GM23248 (cell line): ENCODE measurements around the gene MAVS. TPM values are rescaled to one million over a fixed set of nuclear protein-coding genes. Genes with fewer than 3 reads are reported as not detected.
"Not testable (repeated sequence)": the region's sequence is repeated elsewhere in the genome, so short reads cannot be mapped to it uniquely, and the experiment has no call there.

Experiments
- DNase-seq: peaks from one replicate; pipeline ENCODE4 v3.0.0-alpha.2; 2015
- H2AFZ ChIP-seq: fragments of 200-600 bp; sonication (generic); 2 replicates; pipeline ENCODE4 v1.6.1; 2016; ENCODE audit warnings: antibody characterized with exemption
- H3F3A ChIP-seq: fragments of 200-600 bp; sonication (generic); 2 replicates; pipeline ENCODE4 v1.6.1; 2016; ENCODE audit warnings: mild to moderate bottlenecking, antibody characterized with exemption, mixed run types; ENCODE audit not compliant: insufficient read depth
- H3K27ac ChIP-seq: fragments of 200-600 bp; sonication (generic); 2 replicates; pipeline ENCODE4 v1.5.1; 2016; ENCODE audit warnings: mild to moderate bottlenecking
- H3K27me3 ChIP-seq: fragments of 200-600 bp; sonication (generic); replicated peaks from 2 replicates; pipeline ENCODE4 v1.6.1; 2016; ENCODE audit warnings: mild to moderate bottlenecking; ENCODE audit not compliant: insufficient read depth
- H3K36me3 ChIP-seq: fragments of 200-600 bp; sonication (generic); 2 replicates; pipeline ENCODE4 v1.6.1; 2016; ENCODE audit warnings: low read depth, mild to moderate bottlenecking
- H3K4me1 ChIP-seq: fragments of 200-600 bp; sonication (generic); 2 replicates; pipeline ENCODE4 v1.6.1; 2016; ENCODE audit warnings: mild to moderate bottlenecking; ENCODE audit not compliant: insufficient read depth
- H3K4me2 ChIP-seq: fragments of 200-600 bp; sonication (generic); one replicate; pipeline ENCODE4 v1.6.1; 2016; ENCODE audit warnings: mild to moderate bottlenecking; ENCODE audit not compliant: unreplicated experiment
- H3K4me3 ChIP-seq: fragments of 200-600 bp; sonication (generic); 2 replicates; pipeline ENCODE4 v1.5.1; 2016; ENCODE audit warnings: mild to moderate bottlenecking
- H3K79me2 ChIP-seq: fragments of 200-600 bp; sonication (generic); 2 replicates; pipeline ENCODE4 v1.6.1; 2016; ENCODE audit warnings: mild to moderate bottlenecking; ENCODE audit not compliant: insufficient read depth
- H3K9ac ChIP-seq: fragments of 200-600 bp; sonication (generic); 2 replicates; pipeline ENCODE4 v1.6.1; 2016; ENCODE audit warnings: mild to moderate bottlenecking
- H3K9me2 ChIP-seq: fragments of 200-600 bp; sonication (generic); 2 replicates; pipeline ENCODE4 v1.6.1; 2016; ENCODE audit warnings: mixed run types, mild to moderate bottlenecking, moderate library complexity; ENCODE audit not compliant: insufficient read depth
- H3K9me3 ChIP-seq: fragments of 200-600 bp; sonication (generic); one replicate; pipeline ENCODE4 v1.6.1; 2017; ENCODE audit warnings: low read depth
- H4K20me1 ChIP-seq: fragments of 200-600 bp; sonication (generic); 2 replicates; pipeline ENCODE4 v1.6.0; 2016; ENCODE audit not compliant: insufficient read depth
- EZH2 ChIP-seq: fragments of 200-600 bp; sonication (generic); IDR thresholded peaks from 2 replicates; pipeline ENCODE4 v1.6.1; 2018; ENCODE audit warnings: antibody characterized with exemption, mild to moderate bottlenecking; ENCODE audit not compliant: insufficient read depth, poor library complexity, severe bottlenecking
- EZH2phosphoT487 ChIP-seq: fragments of 200-600 bp; sonication (generic); IDR thresholded peaks from 2 replicates; pipeline ENCODE4 v1.6.1; 2018; ENCODE audit warnings: antibody characterized with exemption, moderate library complexity, mild to moderate bottlenecking, low read depth; ENCODE audit not compliant: insufficient read depth
- WGBS, 2 experiments: methylation state at CpG; one replicate each; pipeline ENCODE4 v1.1.6; 2015 to 2017; ENCODE audit warnings: low lambda C conversion rate in 2 of 2, low coverage in 1 of 2; ENCODE audit errors: missing lambda C conversion rate in 2 of 2; 5-methylcytosine and 5-hydroxymethylcytosine counted together
- in situ Hi-C: fragments of 300-500 bp; cut with MboI; formaldehyde crosslinking; loops from 2 replicates; pipeline ENCODE4 v1.15.0; 2020
- polyA plus RNA-seq: library from polyadenylated mRNA; unstranded; fragments of >200 nt; fragmentation: Nextera tagmentation; extraction: Ambion mirVana; gene quantifications from 2 replicates; pipeline ENCODE4 v1.2.1, GENCODE V29; 2016
- total RNA-seq: library from RNA; depleted of rRNA; stranded (reverse); fragments of >200 nt; shearing (Covaris generic); gene quantifications from 2 replicates; pipeline ENCODE4 v1.2.3, GENCODE V29; 2014

The MAVS gene
- total and polyA plus RNA-seq, 2 experiments from 2014 or later = 12.0 to 22.0 TPM

DNA sequence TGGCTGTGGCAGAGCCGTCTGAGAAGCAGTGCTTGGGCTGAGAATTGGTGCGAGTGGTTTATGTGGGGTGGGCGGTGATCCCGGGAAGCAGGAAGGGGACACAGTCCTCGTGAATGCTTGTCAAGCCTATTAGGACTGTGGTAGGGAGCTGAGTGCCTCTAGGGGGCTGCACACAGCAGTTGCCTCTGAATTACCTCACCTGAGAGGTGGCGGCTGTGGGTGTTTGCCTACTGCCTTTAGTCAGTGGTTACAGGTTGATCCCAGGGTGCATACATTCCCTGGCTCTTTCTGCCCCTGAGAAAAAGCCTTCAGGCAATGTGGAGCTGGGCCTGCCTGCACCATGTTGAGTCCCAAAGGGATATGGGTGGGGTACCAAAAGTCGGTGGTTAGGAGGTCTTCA is 21.1 kb upstream of the MAVS start:
- WGBS, 2 experiments = 94% methylated on average over 7 of the region's 7 CpGs
- TF ChIP-seq EZH2 (no peak), EZH2phosphoT487 (no peak)
- Histone ChIP-seq H3K9me3 (no peaks in the 10 kb centered on the region), H3K4me1 (peaks cover 6% of the 10 kb centered on the region), H3F3A (peaks cover 4% of the 10 kb centered on the region; the same call in 1 of the 2 replicates), H3K36me3 (peaks cover 9% of the 10 kb centered on the region), H3K27ac (no peak overlapping the region), H3K9me2 (no peaks in the 10 kb centered on the region), H3K79me2 (peaks cover 24% of the 10 kb centered on the region), H2AFZ (no peak overlapping the region), H3K4me2 (no peak overlapping the region), H3K9ac (no peak overlapping the region), H4K20me1 (no peaks in the 10 kb centered on the region), H3K27me3 (no peaks in the 10 kb centered on the region), H3K4me3 (no peak overlapping the region)
- in situ Hi-C loops = no loop called here
- DNase-seq = no peak

DNA sequence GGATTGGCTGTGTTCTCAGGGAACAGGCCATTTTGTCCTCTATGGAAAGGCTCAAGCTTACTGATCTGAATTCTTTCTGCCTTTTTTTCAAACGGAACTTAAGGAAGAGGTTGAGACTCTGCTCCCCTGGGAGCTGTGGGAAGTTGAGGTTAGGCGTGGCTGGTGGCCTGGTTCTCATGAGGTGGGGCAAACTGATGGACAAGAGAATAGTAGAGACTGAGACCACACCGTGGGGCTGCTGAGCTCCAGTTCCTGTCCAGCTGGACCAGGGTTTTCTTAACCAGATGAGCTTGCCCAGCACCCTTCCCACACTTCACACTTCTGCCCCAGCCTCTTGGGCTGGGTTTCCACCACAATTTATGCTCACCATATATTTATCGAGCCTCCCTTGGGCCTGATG is 20.2 kb upstream of the MAVS start:
- in situ Hi-C loops = no loop called here
- Histone ChIP-seq H3K27ac (no peak overlapping the region), H3K4me3 (no peak overlapping the region), H3F3A (peaks cover 4% of the 10 kb centered on the region; the same call in 1 of the 2 replicates), H2AFZ (no peak overlapping the region), H3K36me3 (peaks cover 9% of the 10 kb centered on the region), H4K20me1 (no peaks in the 10 kb centered on the region), H3K9me2 (no peaks in the 10 kb centered on the region), H3K79me2 (peaks cover 17% of the 10 kb centered on the region), H3K4me1 (peaks cover 2% of the 10 kb centered on the region), H3K4me2 (no peak overlapping the region), H3K27me3 (no peaks in the 10 kb centered on the region), H3K9me3 (no peaks in the 10 kb centered on the region), H3K9ac (no peak overlapping the region)
- no peak for DNase-seq
- 60 to 63% methylated on average over 4 of the region's 4 CpGs for WGBS, 2 experiments
- TF ChIP-seq EZH2 (no peak), EZH2phosphoT487 (no peak)

DNA sequence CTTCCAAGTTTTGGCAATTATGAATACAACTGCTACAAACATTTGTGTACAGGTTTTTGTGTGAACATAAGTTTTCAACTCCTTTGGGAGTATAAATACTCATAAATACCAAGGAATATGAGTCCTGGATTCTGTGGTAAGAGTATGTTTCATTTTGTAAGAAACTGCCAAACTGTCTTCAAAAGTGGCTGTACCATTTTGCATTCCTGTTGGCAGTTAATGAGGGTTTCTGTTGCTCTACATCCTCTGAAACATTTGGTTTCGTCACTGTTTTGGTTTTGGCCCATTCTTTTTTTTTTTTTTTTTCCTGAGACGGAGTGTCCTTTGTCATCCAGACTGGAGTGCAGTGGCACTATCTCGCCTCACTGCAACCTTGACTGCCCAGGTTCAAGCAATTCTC is 17.8 kb upstream of the MAVS start:
- H3K4me1 ChIP-seq = no peaks in the 10 kb centered on the region
- no peaks in the 10 kb centered on the region for H3K9me3 ChIP-seq
- H3K9ac ChIP-seq = no peak overlapping the region
- H3K4me3 ChIP-seq = no peak overlapping the region
- H3K27me3 ChIP-seq = no peaks in the 10 kb centered on the region
- H3K27ac ChIP-seq = no peak overlapping the region
- no peaks in the 10 kb centered on the region for H4K20me1 ChIP-seq
- DNase-seq = no peak
- H3K79me2 ChIP-seq = no peaks in the 10 kb centered on the region
- peaks cover 4% of the 10 kb centered on the region; the same call in 1 of the 2 replicates for H3F3A ChIP-seq
- no peak overlapping the region for H3K4me2 ChIP-seq
- TF ChIP-seq EZH2 (no peak), EZH2phosphoT487 (no peak)
- no peaks in the 10 kb centered on the region for H3K9me2 ChIP-seq
- no peak overlapping the region for H2AFZ ChIP-seq
- 95 to 96% methylated on average over 3 of the region's 3 CpGs for WGBS, 2 experiments
- in situ Hi-C loops = no loop called here
- no peaks in the 10 kb centered on the region for H3K36me3 ChIP-seq

DNA sequence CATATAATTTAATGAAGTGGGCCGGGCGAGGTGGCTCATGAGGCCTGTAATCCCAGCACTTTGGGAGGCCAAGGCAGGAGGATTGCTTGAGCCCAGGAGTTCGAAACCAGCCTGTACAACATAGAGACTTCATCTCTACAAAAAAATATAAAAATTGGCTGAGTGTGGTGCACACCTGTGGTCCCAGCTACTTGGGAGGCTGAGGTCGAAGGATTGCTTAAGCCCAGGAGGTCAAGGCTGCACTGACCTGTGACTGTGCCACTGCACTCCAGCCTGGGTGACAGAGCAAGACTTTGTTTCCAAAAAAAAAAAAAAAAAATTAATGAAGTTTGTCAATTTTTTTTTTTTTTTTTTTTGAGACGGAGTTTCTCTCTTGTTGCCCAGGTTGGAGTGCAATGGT is 16.7 kb upstream of the MAVS start:
- H3K9me3 ChIP-seq, H3F3A ChIP-seq, H3K4me1 ChIP-seq, H3K27ac ChIP-seq, in situ Hi-C loops, H3K9ac ChIP-seq, H3K36me3 ChIP-seq, H3K27me3 ChIP-seq, H2AFZ ChIP-seq, H3K4me3 ChIP-seq, H3K79me2 ChIP-seq, H4K20me1 ChIP-seq, H3K9me2 ChIP-seq, H3K4me2 ChIP-seq, DNase-seq: not testable (repeated sequence)
- 95 to 97% methylated on average over 5 of the region's 5 CpGs for WGBS, 2 experiments

DNA sequence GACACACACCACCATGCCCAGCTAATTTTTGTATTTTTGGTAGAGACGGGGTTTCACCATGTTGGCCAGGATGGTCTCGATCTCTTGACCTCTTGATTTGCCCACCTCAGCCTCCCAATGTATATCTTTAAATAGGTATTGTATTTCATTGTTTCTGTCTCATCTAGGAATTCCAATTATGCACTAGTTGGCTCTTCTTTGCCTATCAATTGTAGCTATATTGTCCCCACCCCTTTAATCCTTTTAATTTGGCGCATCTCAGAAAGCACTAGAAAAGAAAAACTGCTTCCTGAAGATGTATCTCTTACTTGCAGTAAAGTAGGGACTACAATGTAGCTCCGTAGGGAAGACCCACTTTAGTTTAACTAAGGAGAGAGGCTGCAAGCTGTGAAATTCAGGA is 10.5 kb upstream of the MAVS start:
- Histone ChIP-seq H3F3A (no peaks in the 10 kb centered on the region), H3K4me1 (no peaks in the 10 kb centered on the region), H2AFZ (no peak overlapping the region), H3K79me2 (no peaks in the 10 kb centered on the region), H3K36me3 (no peaks in the 10 kb centered on the region), H3K4me3 (no peak overlapping the region), H3K27ac (no peak overlapping the region), H3K9me3 (no peaks in the 10 kb centered on the region), H3K9me2 (no peaks in the 10 kb centered on the region), H4K20me1 (no peaks in the 10 kb centered on the region), H3K27me3 (no peaks in the 10 kb centered on the region), H3K4me2 (no peak overlapping the region), H3K9ac (no peak overlapping the region)
- TF ChIP-seq EZH2phosphoT487 (no peak), EZH2 (no peak)
- DNase-seq = no peak
- WGBS, 2 experiments = 90 to 93% methylated on average over 4 of the region's 4 CpGs
- in situ Hi-C loops = no loop called here
